Astrocyte (in vitro differentiated cells and primary cell): ENCODE data around the gene TTC34. TPM values are rescaled to one million over a fixed set of nuclear protein-coding genes. Genes with fewer than 3 reads are reported as not detected.

Source experiments
- DNase-seq: peaks from one replicate; pipeline ENCODE4 v3.0.0-alpha.2; 2010; ENCODE audit warnings: low read depth
- FAIRE-seq: peaks from 2 replicates; lab custom pipeline; 2011; peaks lifted over from hg19 to GRCh38; lab: Jason Lieb, UNC
- H2AFZ ChIP-seq: 2 replicates; pipeline ENCODE4 v1.6.0; 2012; ENCODE audit warnings: low read depth, low read length, inconsistent platforms
- H3K27ac ChIP-seq: 2 replicates; pipeline ENCODE4 v1.5.1; 2011; ENCODE audit warnings: low read depth, low read length, inconsistent platforms
- H3K27me3 ChIP-seq: 2 replicates; pipeline ENCODE4 v1.6.0; 2011; ENCODE audit warnings: low read length, inconsistent platforms; ENCODE audit not compliant: insufficient read depth
- H3K36me3 ChIP-seq: 2 replicates; pipeline ENCODE4 v1.5.1; 2011; ENCODE audit warnings: low read length, inconsistent platforms; ENCODE audit not compliant: insufficient read depth
- H3K4me1 ChIP-seq: 2 replicates; pipeline ENCODE4 v1.5.1; 2011; ENCODE audit warnings: low read length, inconsistent platforms; ENCODE audit not compliant: insufficient read depth
- H3K4me2 ChIP-seq: 2 replicates; pipeline ENCODE4 v1.6.0; 2012; ENCODE audit warnings: low read length, inconsistent platforms
- H3K4me3 ChIP-seq: 2 replicates; pipeline ENCODE4 v1.5.1; 2011; ENCODE audit warnings: low read depth, mild to moderate bottlenecking, low read length, inconsistent platforms; ENCODE audit not compliant: insufficient read depth
- H3K79me2 ChIP-seq: 2 replicates; pipeline ENCODE4 v1.6.0; 2012; ENCODE audit warnings: mild to moderate bottlenecking, low read length, inconsistent platforms; ENCODE audit not compliant: insufficient read depth
- H3K9ac ChIP-seq: 2 replicates; pipeline ENCODE4 v1.6.0; 2012; ENCODE audit warnings: mild to moderate bottlenecking, low read length, inconsistent platforms
- H3K9me3 ChIP-seq: 2 replicates; pipeline ENCODE4 v1.5.1; 2012; ENCODE audit warnings: low read depth, mild to moderate bottlenecking, low read length, inconsistent platforms; ENCODE audit not compliant: insufficient read depth
- H4K20me1 ChIP-seq: 2 replicates; pipeline ENCODE4 v1.6.0; 2012; ENCODE audit warnings: low read length, inconsistent platforms; ENCODE audit not compliant: insufficient read depth
- H3K27ac Mint-ChIP-seq: one replicate; pipeline ENCODE4 v1.8.0; 2021; ENCODE audit warnings: mild to moderate bottlenecking, mixed read lengths; ENCODE audit not compliant: unreplicated experiment
- H3K27me3 Mint-ChIP-seq: one replicate; pipeline ENCODE4 v1.8.0; 2021; ENCODE audit warnings: low read depth, mixed read lengths; ENCODE audit not compliant: unreplicated experiment
- H3K36me3 Mint-ChIP-seq: one replicate; pipeline ENCODE4 v1.8.0; 2021; ENCODE audit warnings: low read depth, mixed read lengths; ENCODE audit not compliant: unreplicated experiment
- H3K4me1 Mint-ChIP-seq: one replicate; pipeline ENCODE4 v1.8.0; 2021; ENCODE audit warnings: low read depth, mixed read lengths; ENCODE audit not compliant: unreplicated experiment
- H3K4me3 Mint-ChIP-seq: one replicate; pipeline ENCODE4 v1.8.0; 2021; ENCODE audit warnings: mild to moderate bottlenecking, moderate library complexity, mixed read lengths; ENCODE audit not compliant: unreplicated experiment
- H3K9me3 Mint-ChIP-seq: one replicate; pipeline ENCODE4 v1.8.0; 2021; ENCODE audit warnings: mild to moderate bottlenecking, mixed read lengths; ENCODE audit not compliant: unreplicated experiment
- CTCF ChIP-seq: IDR thresholded peaks from 2 replicates; pipeline ENCODE4 v1.5.1; 2011; ENCODE audit warnings: low read depth, mild to moderate bottlenecking, inconsistent platforms, low read length, moderate library complexity; ENCODE audit not compliant: insufficient read depth
- EZH2 ChIP-seq: IDR thresholded peaks from 2 replicates; pipeline ENCODE4 v1.6.1; 2012; ENCODE audit warnings: mild to moderate bottlenecking, low read length, inconsistent platforms; ENCODE audit not compliant: insufficient read depth
- total RNA-seq: library from RNA; stranded (reverse); gene quantifications from 2 replicates; pipeline ENCODE4 v1.2.1, GENCODE V29; 2021

TTC34 gene
- total RNA-seq, 1 donor from 2014 or later = 0.39 TPM

DNA sequence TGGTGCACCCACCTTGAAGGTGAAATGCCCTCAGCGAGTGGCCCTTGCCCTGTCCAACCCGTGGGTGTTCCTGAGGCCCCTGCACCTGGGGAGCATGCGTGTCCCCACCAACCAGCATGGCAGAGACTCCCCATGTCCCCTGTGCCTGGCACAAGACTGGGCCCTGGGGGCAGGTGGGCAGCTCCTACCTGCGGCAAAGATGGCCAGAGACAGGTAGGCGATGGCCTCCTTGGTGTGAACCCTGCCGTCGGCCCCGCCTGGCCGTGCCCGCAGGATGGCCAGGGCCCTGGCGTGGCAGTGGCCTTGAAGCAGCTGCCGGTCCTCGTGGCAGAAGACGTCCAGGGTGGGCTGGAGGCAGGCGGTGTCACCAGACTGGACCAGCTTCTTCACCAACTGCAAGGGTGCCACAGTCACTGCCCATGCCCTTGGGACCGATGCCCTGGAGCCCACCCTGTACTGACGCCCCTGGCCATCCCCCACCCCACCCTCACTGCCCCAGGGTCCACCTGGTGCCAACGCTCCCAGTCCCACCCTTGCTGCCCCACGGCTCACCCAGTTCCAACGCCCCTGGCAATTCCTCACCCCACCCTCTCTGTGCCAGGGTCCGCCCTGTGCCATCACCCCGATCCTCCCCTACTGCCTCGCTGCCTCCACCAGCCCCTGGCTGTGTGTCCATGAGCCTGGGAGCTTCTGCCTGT lies 15.7 kb downstream of the TTC34 start:
- DNase-seq = no peak

GRCh38 chr1:2784854-2785630 lies 16.5 kb downstream of the TTC34 start:
- no peak for FAIRE-seq
- H3K4me2 ChIP-seq = no peak overlapping the region
- no peaks in the 10 kb centered on the region for H3K79me2 ChIP-seq
- no peak overlapping the region for H3K4me3 ChIP-seq
- no peak overlapping the region for H3K9ac ChIP-seq
- no peaks in the 10 kb centered on the region for H3K4me1 ChIP-seq
- peaks cover 3% of the 10 kb centered on the region for H3K9me3 ChIP-seq
- H3K4me1 Mint-ChIP-seq = no peaks in the 10 kb centered on the region
- H3K27me3 Mint-ChIP-seq = peaks cover 12% of the 10 kb centered on the region
- H3K9me3 Mint-ChIP-seq = peaks cover 17% of the 10 kb centered on the region
- no peaks in the 10 kb centered on the region for H4K20me1 ChIP-seq
- H3K27me3 ChIP-seq = no peaks in the 10 kb centered on the region
- no peak overlapping the region for H3K27ac Mint-ChIP-seq
- no peak for DNase-seq
- H3K36me3 ChIP-seq = no peaks in the 10 kb centered on the region
- H3K4me3 Mint-ChIP-seq = no peak overlapping the region
- H2AFZ ChIP-seq = no peak overlapping the region
- H3K27ac ChIP-seq = no peak overlapping the region
- H3K36me3 Mint-ChIP-seq = no peaks in the 10 kb centered on the region
- no peak for TF ChIP-seq EZH2
- no peak for TF ChIP-seq CTCF

More for the DNA sequence above, 15.7 kb downstream of the TTC34 start:
- Histone ChIP-seq H3K4me3 (no peak overlapping the region), H3K79me2 (no peaks in the 10 kb centered on the region), H2AFZ (no peak overlapping the region), H4K20me1 (no peaks in the 10 kb centered on the region), H3K27ac (no peak overlapping the region), H3K9ac (no peak overlapping the region), H3K9me3 (peaks cover 3% of the 10 kb centered on the region), H3K4me2 (no peak overlapping the region), H3K27me3 (no peaks in the 10 kb centered on the region), H3K4me1 (no peaks in the 10 kb centered on the region), H3K36me3 (no peaks in the 10 kb centered on the region)
- peaks cover 15% of the 10 kb centered on the region for H3K9me3 Mint-ChIP-seq
- no peak for FAIRE-seq
- no peak overlapping the region for H3K27ac Mint-ChIP-seq
- no peak overlapping the region for H3K4me3 Mint-ChIP-seq
- H3K27me3 Mint-ChIP-seq = peaks cover 7% of the 10 kb centered on the region
- H3K4me1 Mint-ChIP-seq = no peaks in the 10 kb centered on the region
- H3K36me3 Mint-ChIP-seq = no peaks in the 10 kb centered on the region
- no peak for TF ChIP-seq EZH2
- no peak for TF ChIP-seq CTCF
